BE2C (cell line): Measurements from ENCODE around the gene RAI14.

ENCODE experiments used
- DNase-seq: peaks from one replicate; pipeline ENCODE4 v3.0.0-alpha.2; 2020
- H3K27me3 ChIP-seq: fragments of 250-450 bp; sonication (Bioruptor Pico); 2 replicates; pipeline ENCODE4 v1.5.1; 2020; ENCODE audit warnings: mild to moderate bottlenecking
- H3K36me3 ChIP-seq: fragments of 250-450 bp; sonication (Bioruptor Pico); 2 replicates; pipeline ENCODE4 v1.5.1; 2020; ENCODE audit warnings: mild to moderate bottlenecking
- H3K4me1 ChIP-seq: fragments of 250-450 bp; sonication (Bioruptor Pico); 2 replicates; pipeline ENCODE4 v1.5.1; 2020
- H3K4me3 ChIP-seq: 2 replicates; pipeline ENCODE4 v1.5.1; 2011; ENCODE audit warnings: low read depth, low read length
- H3K9me3 ChIP-seq: fragments of 250-450 bp; sonication (Bioruptor Pico); 2 replicates; pipeline ENCODE4 v1.5.1; 2020
- TF ChIP-seq, protein P1 (sequence below): IDR thresholded peaks from 2 replicates; pipeline ENCODE4 v1.5.1; 2012; ENCODE audit warnings: mild to moderate bottlenecking, low read depth, low read length

The RAI14 gene

GRCh38 chr5:34869256-34869655, 213.1 kb downstream of the RAI14 start:
- no peak for DNase-seq
- no peaks in the 10 kb centered on the region for H3K36me3 ChIP-seq
- no peak overlapping the region for H3K4me3 ChIP-seq
- no peaks in the 10 kb centered on the region for H3K9me3 ChIP-seq
- H3K27me3 ChIP-seq: peaks cover 10% of the 10 kb centered on the region
- TF ChIP-seq, protein P1, sequence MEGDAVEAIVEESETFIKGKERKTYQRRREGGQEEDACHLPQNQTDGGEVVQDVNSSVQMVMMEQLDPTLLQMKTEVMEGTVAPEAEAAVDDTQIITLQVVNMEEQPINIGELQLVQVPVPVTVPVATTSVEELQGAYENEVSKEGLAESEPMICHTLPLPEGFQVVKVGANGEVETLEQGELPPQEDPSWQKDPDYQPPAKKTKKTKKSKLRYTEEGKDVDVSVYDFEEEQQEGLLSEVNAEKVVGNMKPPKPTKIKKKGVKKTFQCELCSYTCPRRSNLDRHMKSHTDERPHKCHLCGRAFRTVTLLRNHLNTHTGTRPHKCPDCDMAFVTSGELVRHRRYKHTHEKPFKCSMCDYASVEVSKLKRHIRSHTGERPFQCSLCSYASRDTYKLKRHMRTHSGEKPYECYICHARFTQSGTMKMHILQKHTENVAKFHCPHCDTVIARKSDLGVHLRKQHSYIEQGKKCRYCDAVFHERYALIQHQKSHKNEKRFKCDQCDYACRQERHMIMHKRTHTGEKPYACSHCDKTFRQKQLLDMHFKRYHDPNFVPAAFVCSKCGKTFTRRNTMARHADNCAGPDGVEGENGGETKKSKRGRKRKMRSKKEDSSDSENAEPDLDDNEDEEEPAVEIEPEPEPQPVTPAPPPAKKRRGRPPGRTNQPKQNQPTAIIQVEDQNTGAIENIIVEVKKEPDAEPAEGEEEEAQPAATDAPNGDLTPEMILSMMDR: no peak
- no peaks in the 10 kb centered on the region for H3K4me1 ChIP-seq

GRCh38 chr5:34870382-34870781, 214.3 kb downstream of the RAI14 start:
- TF ChIP-seq, protein P1: no peak
- H3K27me3 ChIP-seq: peaks cover 14% of the 10 kb centered on the region
- no peak overlapping the region for H3K4me3 ChIP-seq
- no peaks in the 10 kb centered on the region for H3K9me3 ChIP-seq
- no peaks in the 10 kb centered on the region for H3K4me1 ChIP-seq
- DNase-seq: no peak
- no peaks in the 10 kb centered on the region for H3K36me3 ChIP-seq

DNA sequence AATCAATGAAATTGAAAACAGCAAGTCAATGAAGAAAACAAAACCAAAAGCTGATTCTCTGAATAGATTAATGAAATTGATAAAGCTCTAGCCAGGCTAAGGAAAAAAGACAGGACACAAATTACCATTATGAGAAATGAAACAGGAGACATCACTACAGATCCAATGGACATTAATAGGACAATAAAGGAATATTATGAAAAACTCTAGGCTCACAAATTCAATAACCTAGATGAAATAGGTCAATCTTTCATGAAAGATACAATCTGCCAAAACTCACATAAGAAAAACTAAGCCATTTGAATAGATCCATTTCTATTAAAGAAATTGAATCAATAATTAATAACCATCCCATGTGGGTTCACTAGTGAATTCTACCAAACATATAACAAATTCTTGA, 220.1 kb downstream of the RAI14 start:
- Histone ChIP-seq H3K36me3 (no peaks in the 10 kb centered on the region), H3K4me3 (no peak overlapping the region), H3K4me1 (no peaks in the 10 kb centered on the region), H3K27me3 (peaks cover 14% of the 10 kb centered on the region), H3K9me3 (no peaks in the 10 kb centered on the region)
- DNase-seq: no peak
- TF ChIP-seq, protein P1: no peak

- Histone ChIP-seq H3K9me3 (no peaks in the 10 kb centered on the region), H3K4me1 (no peaks in the 10 kb centered on the region), H3K36me3 (no peaks in the 10 kb centered on the region), H3K27me3 (no peaks in the 10 kb centered on the region; the same call in 1 of the 2 replicates), H3K4me3 (no peak overlapping the region)
- DNase-seq: no peak
- TF ChIP-seq, protein P1: no peak
Observed at GRCh38 chr5:34881246-34881645, 225.1 kb downstream of the RAI14 start.
